ENCODE results near the gene SMOC1.
"Not testable (repeated sequence)": the region's sequence is repeated elsewhere in the genome, so short reads cannot be mapped to it uniquely, and the experiment has no call there.

Gene SMOC1

DNA sequence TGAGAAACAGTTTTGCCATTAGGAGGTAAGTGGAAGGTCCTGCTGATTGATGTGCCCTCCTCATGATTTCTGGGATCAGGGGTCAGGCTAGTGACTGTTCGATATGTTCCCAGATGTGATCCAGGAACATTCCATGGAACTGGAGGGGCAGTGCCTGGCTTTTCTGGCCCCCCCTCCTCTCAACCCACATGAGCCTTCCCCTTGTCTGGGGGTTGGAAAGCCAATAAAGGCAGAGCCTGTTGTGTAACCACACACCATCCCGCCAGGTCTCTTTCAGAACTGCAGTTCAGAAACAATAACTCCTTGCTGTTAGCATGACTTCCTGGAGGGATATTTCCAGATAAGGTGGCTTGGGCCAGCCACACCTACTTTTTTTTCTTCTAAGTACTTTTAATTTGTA is 17.8 kb downstream of the SMOC1 start:
- DNase-seq (ENCODE audit: low read depth in 2 of 2): no peak

DNA sequence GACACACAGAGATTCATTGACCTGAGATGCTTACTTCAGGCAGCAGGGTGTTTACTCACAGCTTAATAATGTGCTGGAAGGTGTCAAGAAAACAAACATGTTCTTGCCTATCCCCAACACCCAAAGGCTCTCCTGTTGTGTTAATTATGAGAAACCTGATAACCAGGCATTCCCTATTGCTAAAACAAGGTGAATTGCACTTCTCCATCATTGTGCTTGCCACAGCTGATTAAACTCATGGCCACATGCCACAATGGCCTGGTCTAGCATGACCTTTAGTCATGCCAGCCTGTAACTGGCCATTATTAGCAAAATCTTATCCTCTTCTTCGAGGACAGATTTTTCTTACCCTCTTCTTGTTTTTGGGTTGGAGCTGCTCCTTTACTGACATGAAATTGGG is 21.4 kb downstream of the SMOC1 start:
- no peak for DNase-seq (ENCODE audit: low read depth in 2 of 2)

DNA sequence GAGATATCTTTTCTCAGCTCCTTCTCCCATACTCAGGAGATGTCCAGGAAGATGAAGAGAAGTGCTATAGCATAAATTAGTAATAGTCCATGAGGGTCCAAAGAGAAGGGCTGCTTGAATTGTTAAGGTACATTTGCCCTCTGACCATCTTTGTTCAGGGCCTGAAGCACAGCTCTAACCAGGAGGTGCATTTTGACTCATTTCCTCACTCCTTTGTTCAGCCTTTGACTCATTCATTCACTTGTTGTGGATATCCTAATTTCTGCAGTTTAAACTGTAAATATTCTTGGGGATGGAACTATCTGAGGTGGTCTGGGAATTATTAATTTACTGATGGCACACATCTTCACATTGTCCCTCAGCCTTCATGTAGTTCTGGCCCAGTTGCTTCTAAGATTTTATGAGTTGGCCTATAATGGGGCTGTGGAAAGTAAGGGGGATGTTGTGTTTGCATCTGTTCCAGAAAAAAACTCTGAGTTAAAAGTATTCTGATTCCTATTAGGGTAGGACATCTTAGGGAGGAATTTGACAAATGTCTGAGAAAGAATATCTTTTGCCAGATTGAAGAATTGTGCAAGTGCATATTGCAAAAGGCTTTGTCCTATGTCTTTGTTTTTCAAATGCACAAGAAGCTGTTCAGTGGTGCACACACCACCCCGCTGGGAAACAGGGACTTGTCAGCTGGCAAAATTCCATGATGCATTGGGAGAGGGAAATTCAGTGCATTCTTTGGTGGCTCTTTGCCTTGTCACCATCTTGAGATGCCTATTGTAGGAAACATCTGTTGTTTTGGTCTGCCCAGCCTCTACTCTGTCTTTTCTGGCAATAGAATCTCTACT is 22.1 kb downstream of the SMOC1 start:
- DNase-seq (ENCODE audit: low read depth in 2 of 2): no peak

DNA sequence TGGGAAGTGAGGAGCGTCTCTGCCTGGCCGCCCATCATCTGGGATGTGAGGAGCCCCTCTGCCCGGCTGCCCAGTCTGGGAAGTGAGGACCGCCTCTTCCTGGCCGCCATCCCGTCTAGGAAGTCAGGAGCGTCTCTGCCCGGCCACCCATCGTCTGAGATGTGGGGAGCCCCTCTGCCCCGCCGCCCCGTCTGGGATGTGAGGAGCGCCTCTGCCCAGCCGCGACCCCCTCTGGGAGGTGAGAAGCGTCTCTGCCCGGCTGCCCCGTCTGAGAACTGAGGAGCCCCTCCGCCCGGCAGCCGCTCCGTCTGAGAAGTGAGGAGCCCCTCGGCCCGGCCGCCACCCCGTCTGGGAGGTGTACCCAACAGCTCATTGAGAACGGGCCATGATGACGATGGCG is 23.8 kb downstream of the SMOC1 start:
- DNase-seq (ENCODE audit: low read depth in 2 of 2): not testable (repeated sequence)

DNA sequence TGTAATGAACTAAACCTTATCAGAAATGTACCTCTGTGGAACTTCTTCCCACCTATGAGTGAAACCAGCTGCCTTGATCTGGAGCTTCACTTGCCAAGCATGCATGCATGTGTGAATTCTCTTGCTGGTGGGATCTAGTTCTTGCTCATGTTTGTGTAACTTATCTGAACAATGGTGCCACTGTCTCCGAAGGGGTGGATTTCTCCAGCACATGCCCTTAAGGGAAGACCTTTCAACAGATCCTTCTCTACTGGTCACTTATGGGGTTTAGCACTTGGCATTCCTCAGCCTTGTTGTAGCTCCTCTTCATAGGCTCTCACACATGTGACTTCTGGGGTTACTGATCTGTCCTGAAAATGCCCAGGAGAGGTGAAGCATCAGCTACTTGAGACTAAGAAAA is 25.0 kb downstream of the SMOC1 start:
- DNase-seq (ENCODE audit: low read depth in 2 of 2): no peak

DNA sequence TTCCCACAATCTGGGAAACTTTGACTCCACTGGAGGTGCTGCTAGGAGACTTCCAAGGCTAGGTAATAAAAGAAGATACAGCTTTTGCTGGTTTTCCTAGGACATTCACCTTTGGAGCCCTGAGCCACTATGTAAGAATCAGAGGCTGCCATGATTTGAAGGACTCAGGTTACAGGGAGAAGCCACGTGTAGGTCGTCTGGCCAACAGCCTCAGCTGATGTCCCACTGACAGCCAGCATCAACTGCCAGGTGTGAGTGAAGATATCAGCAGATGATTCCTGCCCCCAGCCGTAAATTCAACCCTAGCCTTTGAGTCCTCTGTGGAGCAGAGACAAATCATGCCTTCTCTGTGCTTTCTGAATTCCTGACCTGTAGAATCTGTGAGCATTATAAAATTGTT is 27.0 kb downstream of the SMOC1 start:
- DNase-seq (ENCODE audit: low read depth in 2 of 2): no peak

DNA sequence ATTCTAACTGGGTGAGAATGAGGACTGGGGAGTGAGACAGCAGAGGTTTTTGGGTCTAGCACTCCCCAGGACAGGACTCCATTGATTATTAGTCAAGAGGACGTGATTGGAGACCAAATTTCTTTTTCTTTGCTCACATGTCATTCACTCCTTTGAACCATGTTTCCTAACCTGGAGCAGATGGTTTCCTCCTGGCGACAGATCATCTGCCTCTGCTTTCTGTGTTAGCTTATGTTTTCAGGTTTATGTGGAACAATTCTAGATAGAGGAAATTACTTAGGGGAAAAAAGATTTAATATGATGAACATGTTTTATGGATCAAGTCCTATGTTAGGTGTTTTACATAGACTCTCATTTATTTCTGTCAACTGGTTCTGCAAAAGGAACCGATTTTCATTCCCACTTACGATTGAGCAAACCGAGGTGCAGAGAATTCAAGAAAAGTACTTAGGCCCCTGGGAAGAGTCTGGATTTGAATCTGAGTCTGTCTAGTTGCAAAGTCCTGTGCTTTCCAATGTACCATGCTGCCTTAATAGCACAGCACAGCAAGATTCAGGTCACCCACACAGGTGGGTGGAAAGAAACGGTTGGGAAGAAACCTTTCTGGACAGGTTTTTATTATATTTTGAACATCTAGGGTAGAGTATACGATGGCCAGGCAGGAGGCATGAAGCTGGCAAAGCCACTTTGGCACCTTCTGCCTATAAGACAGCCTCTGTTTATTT is 30.8 kb downstream of the SMOC1 start:
- DNase-seq (ENCODE audit: low read depth in 2 of 2): no peak

DNA sequence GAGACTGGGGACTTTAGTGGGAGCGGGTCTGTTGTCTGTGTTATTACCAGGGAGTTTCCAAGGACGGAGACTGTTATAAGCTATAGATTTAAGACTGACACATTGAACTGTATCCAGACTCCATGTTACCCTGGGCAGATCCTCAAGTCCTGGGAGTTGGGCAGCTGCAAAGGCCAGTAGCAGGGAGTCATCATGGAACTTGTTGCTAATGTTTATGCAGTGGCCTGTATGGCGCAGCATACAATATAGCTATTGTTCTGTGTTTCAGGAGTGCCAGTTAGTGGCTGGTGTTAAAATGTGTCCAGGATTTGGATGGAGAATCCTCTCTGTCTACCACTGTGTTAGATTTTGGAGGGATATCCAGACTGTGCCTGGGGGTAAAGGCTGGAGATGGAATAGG is 31.7 kb downstream of the SMOC1 start:
- no peak for DNase-seq (ENCODE audit: low read depth in 2 of 2)

DNA sequence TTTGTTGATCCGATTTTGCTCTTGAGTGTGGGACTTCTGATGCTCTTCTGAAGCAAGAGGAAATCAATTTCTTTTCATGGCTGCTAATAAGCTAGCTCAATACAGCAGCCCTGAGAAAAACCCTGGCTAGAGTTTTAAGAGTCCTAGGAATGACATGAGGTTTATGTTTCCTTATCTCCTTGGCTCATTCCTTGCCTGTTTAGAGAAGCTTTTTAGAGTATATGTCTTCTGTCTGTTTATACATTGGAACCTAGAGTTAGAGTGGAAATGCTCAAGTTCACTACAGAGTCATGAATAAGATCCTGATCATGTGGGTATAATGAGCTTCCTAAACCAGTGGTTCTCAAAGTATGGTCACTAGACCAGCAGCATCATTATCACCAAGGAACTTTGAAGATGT is 34.5 kb downstream of the SMOC1 start:
- DNase-seq (ENCODE audit: low read depth in 2 of 2): no peak

DNA sequence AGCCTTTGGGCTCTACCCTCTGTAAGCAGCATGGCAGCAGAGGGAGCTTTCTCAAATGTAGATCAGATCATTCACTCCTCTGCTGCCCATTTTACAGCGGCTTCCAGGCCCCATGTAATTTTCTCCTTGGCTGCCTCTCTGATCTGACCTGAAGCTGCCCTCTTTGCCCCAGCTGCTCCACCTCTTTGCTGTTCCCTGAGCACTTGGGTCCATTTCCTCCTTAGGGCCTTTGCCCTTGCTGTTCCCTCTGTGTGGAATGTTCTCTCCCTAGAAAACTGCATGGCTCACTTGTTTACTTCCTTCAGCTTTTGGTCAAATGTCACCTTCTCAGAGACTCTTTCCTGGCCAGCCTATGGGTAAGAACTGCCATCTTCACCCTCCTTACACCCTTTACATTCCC is 37.2 kb downstream of the SMOC1 start:
- no peak for DNase-seq (ENCODE audit: low read depth in 2 of 2)

DNA sequence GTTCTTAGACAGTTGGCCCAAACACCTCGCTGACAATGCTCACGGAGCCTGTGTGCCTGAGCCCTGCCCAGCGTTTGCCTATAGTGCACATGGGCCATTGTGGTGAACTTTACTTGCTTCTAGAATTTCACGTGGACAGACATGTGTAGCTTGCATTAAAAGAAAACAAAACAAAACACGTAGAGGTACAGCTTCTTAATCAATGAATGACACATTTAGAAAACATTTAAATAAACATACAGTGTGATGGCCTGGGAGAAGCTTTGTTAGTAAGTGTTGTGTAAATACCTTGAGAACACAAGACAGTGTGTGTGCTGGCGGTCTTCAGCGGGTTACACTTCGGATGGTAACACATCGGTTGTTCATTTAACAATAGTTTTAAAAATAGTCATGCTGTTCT is 38.1 kb downstream of the SMOC1 start:
- no peak for DNase-seq (ENCODE audit: low read depth in 2 of 2)

DNA sequence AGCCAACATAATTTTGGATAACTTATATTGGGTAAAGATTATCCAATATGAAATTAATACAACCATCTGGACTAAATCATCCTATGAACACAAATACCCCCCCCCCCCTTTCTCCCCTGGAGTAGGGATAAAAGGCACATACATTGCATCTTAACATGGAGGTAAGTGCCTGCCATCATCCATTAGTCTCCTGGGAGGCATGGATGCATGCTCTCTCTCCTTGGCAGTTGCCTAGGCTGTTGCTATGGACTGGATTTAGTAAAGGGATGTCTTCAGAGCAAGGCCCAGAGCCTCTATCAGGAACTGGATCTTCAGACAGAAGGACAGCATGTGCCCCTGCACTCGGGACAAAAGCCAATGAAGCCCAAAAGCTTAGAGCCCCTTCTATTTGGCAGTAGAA is 40.6 kb downstream of the SMOC1 start:
- no peak for DNase-seq (ENCODE audit: low read depth in 2 of 2)

DNA sequence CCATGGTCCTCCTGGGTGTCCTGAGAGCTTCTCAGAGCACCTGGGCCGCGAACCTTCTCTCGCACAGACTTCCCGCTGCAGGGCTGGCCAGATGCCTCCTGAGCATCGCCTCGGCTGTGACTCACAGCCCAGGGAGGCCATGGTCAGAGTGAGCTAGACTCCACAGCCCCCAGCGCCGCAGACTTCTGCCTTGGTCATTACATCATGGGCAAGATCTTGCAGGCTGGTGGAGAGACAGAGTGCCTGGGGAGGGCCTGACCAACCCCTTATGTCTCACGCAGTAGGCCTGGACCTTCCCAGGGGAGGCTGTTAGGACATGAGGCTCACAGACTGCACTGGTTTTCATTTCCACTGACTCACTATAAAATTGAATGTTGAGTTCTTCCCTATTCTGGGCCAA is 41.8 kb downstream of the SMOC1 start:
- DNase-seq (ENCODE audit: low read depth in 2 of 2): no peak

DNA sequence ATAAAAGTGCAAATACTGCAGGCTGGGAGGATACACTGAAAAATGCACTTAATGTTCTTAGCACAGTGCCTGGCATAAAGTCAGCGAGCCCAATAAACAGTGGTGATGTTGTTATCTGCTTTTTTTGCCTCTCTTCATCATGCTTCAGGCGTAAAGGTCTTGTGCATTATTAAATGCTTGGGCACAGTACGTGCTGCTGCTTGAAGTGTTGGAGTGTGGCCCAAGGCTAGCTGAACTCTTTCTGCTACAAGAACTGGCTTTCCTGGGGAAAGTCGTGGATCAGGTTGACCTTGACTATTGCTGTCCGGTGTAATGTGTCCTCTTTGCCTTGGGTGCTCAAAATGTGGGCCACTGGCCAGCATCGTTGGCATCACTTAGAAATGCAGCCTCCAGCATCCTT is 43.0 kb downstream of the SMOC1 start:
- DNase-seq (ENCODE audit: low read depth in 2 of 2): no peak

DNA sequence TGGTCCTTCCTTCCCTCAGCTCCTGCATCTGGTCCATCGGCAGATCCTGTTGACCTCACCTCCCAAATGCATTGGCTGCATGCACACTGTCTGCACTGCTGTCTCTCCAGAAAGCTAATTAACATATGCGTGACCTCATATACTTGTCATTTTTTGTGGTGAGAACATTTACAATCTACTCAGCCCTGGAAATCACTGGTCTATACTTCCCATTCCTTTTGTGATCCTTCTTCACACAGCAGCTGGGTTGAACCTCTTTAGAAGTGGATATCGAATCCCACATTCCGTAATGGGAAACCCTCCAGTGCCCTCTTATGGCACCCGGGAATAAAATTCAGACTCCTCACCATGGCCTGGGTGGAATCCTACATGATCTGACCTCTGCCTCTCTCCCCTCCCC is 45.0 kb downstream of the SMOC1 start:
- DNase-seq (ENCODE audit: low read depth in 2 of 2): no peak

DNA sequence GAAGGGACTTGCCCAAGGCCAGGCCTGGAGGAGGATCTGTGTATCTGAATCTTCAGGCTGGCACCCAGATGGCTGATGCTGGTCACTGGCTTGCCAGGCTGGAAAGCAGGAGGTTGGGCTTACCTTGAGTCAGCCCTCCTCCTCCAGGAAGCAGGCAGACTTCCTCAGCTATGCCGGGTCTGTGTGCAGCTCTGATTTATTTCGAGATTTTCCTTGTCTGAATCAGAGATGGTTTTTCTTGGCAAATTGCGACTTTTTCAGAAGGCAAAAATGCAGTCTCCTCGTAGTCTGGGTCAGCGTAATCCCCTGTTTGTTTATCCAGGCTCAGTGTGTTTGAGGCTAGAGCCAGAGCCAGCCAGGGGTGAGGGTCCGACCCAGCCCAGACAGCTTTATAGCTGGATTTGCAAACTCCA is 48.9 kb downstream of the SMOC1 start:
- DNase-seq (ENCODE audit: low read depth in 2 of 2): no peak

DNA sequence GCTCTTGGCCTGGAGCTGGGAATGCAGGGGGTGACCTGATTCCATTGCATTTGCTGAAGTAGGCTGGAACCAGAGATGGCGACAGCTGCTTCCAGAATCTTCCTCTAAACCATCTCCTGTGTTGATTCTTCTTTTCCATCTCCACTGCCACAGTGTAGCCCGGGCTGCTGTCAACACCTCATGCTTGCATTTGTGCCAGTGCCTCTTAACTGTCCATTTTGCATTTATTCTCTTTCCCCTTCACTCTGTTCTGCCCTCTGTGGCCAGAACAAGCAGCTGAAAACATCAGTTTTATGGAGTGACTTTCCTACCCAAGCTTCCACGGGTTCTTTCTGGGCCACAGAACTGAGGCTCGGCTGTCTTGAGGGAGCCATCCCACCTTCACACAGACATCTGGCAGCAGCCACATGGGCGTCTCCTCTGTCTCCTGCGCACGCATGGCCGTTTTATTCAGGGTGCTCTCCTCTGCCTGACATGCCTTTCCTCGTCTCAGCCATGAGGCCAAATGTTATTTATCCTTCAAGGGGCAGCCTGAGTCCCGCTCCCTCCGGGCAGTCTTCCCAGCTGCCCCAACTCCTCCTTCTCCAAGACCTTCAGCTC is 51.7 kb downstream of the SMOC1 start:
- no peak for DNase-seq (ENCODE audit: low read depth in 2 of 2)

DNA sequence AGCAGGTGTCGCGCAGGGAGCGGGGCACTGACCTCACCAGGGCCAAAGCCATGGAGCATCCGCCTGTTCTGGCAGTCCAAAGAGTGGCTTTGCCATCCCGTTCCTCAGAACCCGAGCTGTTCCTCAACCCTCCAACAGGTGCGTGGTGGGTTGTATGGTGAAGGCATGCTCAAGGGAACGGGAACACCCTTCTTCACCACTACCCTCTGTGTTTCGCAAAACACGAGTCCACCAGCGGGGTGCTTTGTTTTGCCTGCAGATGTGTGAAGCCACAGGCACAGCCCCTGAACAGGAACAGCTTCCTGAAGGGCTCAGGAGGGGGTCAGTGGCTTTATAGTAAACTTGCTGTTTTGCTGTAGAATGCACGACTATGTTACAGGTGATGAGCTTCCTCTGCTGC is 52.7 kb downstream of the SMOC1 start:
- DNase-seq (ENCODE audit: low read depth in 2 of 2): no peak

DNA sequence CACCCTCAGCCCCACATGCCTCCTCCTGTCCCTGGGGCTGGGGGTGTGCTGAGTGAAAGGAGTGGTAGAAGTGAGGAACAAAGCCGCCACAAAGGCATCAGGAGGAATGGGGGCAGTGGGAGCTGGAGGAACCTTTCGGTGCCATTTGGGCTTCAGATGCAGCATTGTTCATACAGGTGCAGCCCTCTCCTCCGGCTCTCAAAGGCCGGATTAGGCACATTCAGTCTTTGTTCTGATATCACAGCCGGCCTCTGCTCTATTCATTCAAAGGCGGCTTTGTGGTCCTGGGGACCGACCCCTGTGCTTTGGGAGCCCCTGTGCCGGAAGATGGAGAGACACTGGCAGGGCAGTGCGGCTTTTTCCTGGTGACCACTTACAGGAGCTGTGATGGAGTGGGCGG is 53.2 kb downstream of the SMOC1 start:
- no peak for DNase-seq (ENCODE audit: low read depth in 2 of 2)

DNA sequence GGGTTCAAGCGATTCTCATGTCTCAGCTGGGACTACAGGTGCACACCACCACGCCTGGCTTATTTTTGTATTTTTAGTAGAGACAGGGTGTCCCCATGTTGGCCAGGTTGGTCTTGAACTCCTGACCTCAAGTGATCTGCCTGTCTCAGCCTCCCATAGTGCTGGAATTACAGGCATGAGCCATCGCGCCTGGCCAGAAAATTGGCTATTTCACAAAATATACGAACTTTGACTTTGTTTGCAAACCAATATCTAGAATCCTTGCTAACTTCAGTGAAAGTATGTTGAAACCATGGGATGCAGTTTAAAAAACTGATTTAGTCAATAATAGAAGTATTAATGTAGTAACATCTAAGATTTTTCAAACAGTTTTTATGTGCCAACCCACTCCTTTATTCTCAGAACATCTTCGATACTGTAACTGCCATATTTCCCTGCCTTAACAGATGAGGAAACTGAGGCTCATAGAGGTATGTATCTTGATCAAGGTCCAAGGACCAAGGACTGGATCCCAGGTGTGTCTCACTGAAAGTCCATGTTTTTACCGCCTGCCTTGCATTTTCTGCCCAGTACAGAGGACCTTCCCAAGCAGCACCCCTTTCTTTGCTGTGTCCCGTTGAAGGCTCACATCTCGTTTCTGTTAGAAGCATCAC is 54.5 kb downstream of the SMOC1 start:
- DNase-seq (ENCODE audit: low read depth in 2 of 2): no peak

DNA sequence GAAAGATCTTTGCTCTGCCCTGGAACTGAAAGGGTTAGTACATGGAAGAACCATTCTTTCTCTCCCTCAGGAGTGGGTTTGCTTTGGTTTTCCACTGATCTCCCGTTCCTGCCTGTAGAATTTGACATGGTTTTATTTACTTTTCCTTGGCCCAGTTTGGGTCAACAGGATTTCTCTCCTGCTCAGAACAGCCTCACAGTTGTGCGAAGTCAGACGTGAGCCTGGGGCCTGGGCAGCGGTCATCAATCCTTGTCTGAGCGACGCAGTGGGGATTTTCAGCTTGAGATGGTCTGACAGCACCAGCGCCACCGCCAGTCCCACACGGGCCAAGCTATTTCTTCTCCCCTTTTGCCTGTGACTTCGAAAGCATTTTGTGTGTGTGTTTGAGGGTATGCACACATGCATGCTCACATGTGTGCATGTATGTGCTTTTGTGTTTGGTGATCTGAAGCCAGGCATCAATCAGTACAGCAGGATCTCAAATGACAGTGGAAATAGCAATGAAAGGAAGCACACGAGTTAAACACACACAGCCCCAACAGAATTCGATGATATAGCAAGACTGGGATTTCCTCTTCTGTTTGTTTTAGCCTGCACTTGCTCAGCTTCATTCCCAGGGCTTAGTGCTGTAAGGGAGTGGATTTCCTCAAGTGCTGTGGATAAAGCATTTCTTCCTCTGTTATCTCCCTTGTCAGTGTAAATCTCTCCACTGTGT is 58.3 kb downstream of the SMOC1 start:
- DNase-seq (ENCODE audit: low read depth in 2 of 2): no peak

DNA sequence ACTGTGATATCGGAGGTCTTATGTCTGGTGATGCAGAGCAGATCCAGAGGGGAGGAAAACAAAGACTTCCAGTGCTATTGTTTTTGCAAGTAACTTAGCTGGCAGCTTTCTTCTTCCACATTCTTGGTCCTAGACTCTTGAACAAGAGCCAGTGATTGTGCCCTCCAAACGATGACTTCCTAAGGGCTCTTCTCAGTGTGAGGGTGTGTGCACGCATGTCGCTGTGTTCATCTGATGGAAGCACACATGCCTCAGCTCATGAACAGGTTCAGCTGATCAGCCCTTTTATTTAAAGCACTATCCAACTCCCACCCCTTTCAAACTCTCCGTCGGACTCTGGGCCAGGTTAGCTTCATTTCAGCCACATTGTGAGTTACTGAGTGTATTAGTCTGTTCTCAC is 59.5 kb downstream of the SMOC1 start:
- no peak for DNase-seq (ENCODE audit: low read depth in 2 of 2)

Measured in stimulated activated CD8-positive, alpha-beta memory T cell treated with anti-CD3 and anti-CD28 coated beads, Interleukin-7, amount 100 ng/mL, for 4 hours (primary cell).